HepG2 (cell line): ENCODE data around the gene CBFA2T2. TPM values are rescaled to one million over a fixed set of nuclear protein-coding genes. Genes with fewer than 3 reads are reported as not detected.
A peak's percentile ranks its signal among the peaks of the same experiment; 100 is the strongest.

Source experiments
- ATM ChIP-seq: fragments of 450-650 bp; IDR thresholded peaks from 2 replicates; pipeline ENCODE4 v1.7.1; 2017; ENCODE audit warnings: mild to moderate bottlenecking, borderline replicate concordance
- CAMTA2 ChIP-seq: sonication (generic); formaldehyde crosslinking; IDR thresholded peaks from 2 replicates; pipeline ENCODE4 v1.4.0; 2020; ENCODE audit warnings: mild to moderate bottlenecking, missing genetic modification reagents, borderline replicate concordance
- ERF ChIP-seq: IDR thresholded peaks from 2 replicates; pipeline ENCODE4 v1.6.1; 2018; ENCODE audit warnings: missing biosample characterization, missing genetic modification reagents
- GMEB2 ChIP-seq: IDR thresholded peaks from 2 replicates; pipeline ENCODE4 v1.6.1; 2016; ENCODE audit warnings: missing biosample characterization, missing genetic modification reagents, low read depth
- NR2F6 ChIP-seq, 2 experiments: IDR thresholded peaks; 2 replicates each; pipeline ENCODE4 v1.6.1; 2016; ENCODE audit warnings: antibody characterized with exemption in 1 of 2, mild to moderate bottlenecking in 1 of 2
- ZNF10 ChIP-seq: sonication (generic); formaldehyde crosslinking; IDR thresholded peaks from 2 replicates; pipeline ENCODE4 v1.4.0; 2020; ENCODE audit warnings: mild to moderate bottlenecking, low read depth, missing genetic modification reagents, borderline replicate concordance
- ZNF3 ChIP-seq: IDR thresholded peaks from 2 replicates; pipeline ENCODE4 v1.7.0; 2017; ENCODE audit warnings: inconsistent platforms
- ZNF329 ChIP-seq: sonication (generic); formaldehyde crosslinking; IDR thresholded peaks from 2 replicates; pipeline ENCODE4 v1.9.0; 2021; ENCODE audit warnings: low read depth, mild to moderate bottlenecking, missing genetic modification reagents
- ZNF547 ChIP-seq: sonication (generic); formaldehyde crosslinking; IDR thresholded peaks from 2 replicates; pipeline ENCODE4 v1.5.1; 2020; ENCODE audit warnings: mild to moderate bottlenecking, missing genetic modification reagents
- ZNF747 ChIP-seq: sonication (generic); formaldehyde crosslinking; IDR thresholded peaks from 2 replicates; pipeline ENCODE4 v1.8.1; 2023; ENCODE audit warnings: missing genetic modification reagents, mild to moderate bottlenecking, borderline replicate concordance
- polyA plus RNA-seq, 8 experiments: library from polyadenylated mRNA; depleted of rRNA in 3 of 8; stranded (reverse) in 7 of 8; unstranded in 1 of 8; fragments of >200 nt; fragmentation: Illumina TruSeq in 4 of 8; extraction: Trizol in 4 of 8; gene quantifications; 2 replicates each; pipeline versions ENCODE4 v1.2.1 to v1.2.3, GENCODE V29; 2011 to 2016; ENCODE audit warnings: low read depth in 4 of 8, missing spikeins in 1 of 8, mixed read lengths in 1 of 8; ENCODE audit not compliant: insufficient read depth in 1 of 8
- total RNA-seq, 5 experiments: library from RNA; depleted of rRNA; stranded (reverse); fragments of >200 nt; fragmentation: Illumina TruSeq; extraction: Trizol; gene quantifications; 2 replicates each; pipeline ENCODE4 v1.2.3, GENCODE V29; 2016; ENCODE audit warnings: low read depth in 1 of 5
- TF ChIP-seq, protein P1 (sequence below), 2 experiments: fragments of 450-650 bp in 1 of 2; sonication (generic) in 1 of 2; formaldehyde crosslinking in 1 of 2; IDR thresholded peaks; 2 replicates each; pipeline versions ENCODE4 v1.6.1 to v1.8.0; 2016 to 2022; ENCODE audit warnings: antibody characterized with exemption in 1 of 2, mild to moderate bottlenecking in 1 of 2, missing genetic modification reagents in 1 of 2
- TF ChIP-seq, protein P2 (sequence below): sonication (generic); formaldehyde crosslinking; IDR thresholded peaks from 2 replicates; pipeline ENCODE4 v1.4.0; 2020; ENCODE audit warnings: mild to moderate bottlenecking, missing genetic modification reagents

CBFA2T2 gene
- total and polyA plus RNA-seq, 2 of the 13 experiments (the other 11 are each of a cell fraction or from before 2014, with no cell fraction given): 6.3 to 21.2 TPM

DNA sequence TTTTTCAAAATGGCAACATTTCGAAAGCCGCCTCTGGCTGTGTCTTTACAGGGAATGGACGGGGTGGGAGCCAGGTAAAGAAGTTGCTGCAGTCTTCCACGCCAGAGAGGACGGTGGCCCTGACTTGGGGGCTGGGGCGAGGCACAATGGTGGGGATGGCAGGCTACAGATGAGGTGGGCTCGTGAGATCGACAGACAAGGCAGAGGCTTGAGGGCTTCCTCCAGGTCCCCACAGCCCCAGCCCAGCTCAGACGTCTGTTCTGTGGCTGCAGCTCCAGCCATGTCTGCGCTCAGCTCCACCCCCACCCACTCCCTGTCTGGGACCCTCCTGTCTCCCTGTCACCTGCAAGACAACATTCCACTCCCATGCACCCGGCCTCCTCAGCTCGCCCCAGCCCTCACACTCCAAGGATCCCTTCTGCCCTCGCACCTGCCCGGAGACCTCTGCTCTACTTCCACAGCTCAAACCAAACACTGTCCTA, 164.8 kb downstream of the CBFA2T2 start (continued):
- TF ChIP-seq ZNF10 (CRISPR knock-in tag): no peak
- no peak for TF ChIP-seq GMEB2 (CRISPR knock-in tag)
- no peak for TF ChIP-seq ZNF3 (CRISPR knock-in tag)
- TF ChIP-seq CAMTA2: no peak
- TF ChIP-seq ATM: no peak
- no peak for TF ChIP-seq NR2F6 (IDR thresholded peaks at IDR 0.05)
- TF ChIP-seq NR2F6 (CRISPR knock-in tag; IDR thresholded peaks at IDR 0.05): no peak
- 0 out of 2 replicates have a peak, but pooled peaks have one; percentile 52 for TF ChIP-seq ZNF329 (CRISPR knock-in tag)
- TF ChIP-seq, protein P1, sequence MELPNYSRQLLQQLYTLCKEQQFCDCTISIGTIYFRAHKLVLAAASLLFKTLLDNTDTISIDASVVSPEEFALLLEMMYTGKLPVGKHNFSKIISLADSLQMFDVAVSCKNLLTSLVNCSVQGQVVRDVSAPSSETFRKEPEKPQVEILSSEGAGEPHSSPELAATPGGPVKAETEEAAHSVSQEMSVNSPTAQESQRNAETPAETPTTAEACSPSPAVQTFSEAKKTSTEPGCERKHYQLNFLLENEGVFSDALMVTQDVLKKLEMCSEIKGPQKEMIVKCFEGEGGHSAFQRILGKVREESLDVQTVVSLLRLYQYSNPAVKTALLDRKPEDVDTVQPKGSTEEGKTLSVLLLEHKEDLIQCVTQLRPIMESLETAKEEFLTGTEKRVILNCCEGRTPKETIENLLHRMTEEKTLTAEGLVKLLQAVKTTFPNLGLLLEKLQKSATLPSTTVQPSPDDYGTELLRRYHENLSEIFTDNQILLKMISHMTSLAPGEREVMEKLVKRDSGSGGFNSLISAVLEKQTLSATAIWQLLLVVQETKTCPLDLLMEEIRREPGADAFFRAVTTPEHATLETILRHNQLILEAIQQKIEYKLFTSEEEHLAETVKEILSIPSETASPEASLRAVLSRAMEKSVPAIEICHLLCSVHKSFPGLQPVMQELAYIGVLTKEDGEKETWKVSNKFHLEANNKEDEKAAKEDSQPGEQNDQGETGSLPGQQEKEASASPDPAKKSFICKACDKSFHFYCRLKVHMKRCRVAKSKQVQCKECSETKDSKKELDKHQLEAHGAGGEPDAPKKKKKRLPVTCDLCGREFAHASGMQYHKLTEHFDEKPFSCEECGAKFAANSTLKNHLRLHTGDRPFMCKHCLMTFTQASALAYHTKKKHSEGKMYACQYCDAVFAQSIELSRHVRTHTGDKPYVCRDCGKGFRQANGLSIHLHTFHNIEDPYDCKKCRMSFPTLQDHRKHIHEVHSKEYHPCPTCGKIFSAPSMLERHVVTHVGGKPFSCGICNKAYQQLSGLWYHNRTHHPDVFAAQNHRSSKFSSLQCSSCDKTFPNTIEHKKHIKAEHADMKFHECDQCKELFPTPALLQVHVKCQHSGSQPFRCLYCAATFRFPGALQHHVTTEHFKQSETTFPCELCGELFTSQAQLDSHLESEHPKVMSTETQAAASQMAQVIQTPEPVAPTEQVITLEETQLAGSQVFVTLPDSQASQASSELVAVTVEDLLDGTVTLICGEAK (IDR thresholded peaks at IDR 0.05): no peak
- TF ChIP-seq, protein P1 (CRISPR knock-in tag; IDR thresholded peaks at IDR 0.05): 0 out of 2 replicates have a peak, but pooled peaks have one; percentile 16
- TF ChIP-seq, protein P2, sequence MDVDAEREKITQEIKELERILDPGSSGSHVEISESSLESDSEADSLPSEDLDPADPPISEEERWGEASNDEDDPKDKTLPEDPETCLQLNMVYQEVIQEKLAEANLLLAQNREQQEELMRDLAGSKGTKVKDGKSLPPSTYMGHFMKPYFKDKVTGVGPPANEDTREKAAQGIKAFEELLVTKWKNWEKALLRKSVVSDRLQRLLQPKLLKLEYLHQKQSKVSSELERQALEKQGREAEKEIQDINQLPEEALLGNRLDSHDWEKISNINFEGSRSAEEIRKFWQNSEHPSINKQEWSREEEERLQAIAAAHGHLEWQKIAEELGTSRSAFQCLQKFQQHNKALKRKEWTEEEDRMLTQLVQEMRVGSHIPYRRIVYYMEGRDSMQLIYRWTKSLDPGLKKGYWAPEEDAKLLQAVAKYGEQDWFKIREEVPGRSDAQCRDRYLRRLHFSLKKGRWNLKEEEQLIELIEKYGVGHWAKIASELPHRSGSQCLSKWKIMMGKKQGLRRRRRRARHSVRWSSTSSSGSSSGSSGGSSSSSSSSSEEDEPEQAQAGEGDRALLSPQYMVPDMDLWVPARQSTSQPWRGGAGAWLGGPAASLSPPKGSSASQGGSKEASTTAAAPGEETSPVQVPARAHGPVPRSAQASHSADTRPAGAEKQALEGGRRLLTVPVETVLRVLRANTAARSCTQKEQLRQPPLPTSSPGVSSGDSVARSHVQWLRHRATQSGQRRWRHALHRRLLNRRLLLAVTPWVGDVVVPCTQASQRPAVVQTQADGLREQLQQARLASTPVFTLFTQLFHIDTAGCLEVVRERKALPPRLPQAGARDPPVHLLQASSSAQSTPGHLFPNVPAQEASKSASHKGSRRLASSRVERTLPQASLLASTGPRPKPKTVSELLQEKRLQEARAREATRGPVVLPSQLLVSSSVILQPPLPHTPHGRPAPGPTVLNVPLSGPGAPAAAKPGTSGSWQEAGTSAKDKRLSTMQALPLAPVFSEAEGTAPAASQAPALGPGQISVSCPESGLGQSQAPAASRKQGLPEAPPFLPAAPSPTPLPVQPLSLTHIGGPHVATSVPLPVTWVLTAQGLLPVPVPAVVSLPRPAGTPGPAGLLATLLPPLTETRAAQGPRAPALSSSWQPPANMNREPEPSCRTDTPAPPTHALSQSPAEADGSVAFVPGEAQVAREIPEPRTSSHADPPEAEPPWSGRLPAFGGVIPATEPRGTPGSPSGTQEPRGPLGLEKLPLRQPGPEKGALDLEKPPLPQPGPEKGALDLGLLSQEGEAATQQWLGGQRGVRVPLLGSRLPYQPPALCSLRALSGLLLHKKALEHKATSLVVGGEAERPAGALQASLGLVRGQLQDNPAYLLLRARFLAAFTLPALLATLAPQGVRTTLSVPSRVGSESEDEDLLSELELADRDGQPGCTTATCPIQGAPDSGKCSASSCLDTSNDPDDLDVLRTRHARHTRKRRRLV (CRISPR knock-in tag): no peak
- no peak for TF ChIP-seq ZNF547
- no peak for TF ChIP-seq ERF (CRISPR knock-in tag)
- no peak for TF ChIP-seq ZNF747 (CRISPR knock-in tag)
